NCI-H69 (cell line): ENCODE data around the gene RAI14.

Source experiments
- DNase-seq: peaks from one replicate; lab custom pipeline; 2025; lab: John Stamatoyannopoulos, UW

RAI14 gene

GRCh38 chr5:34675857-34676256 is 19.7 kb downstream of the RAI14 start:
- DNase-seq: no peak

DNA sequence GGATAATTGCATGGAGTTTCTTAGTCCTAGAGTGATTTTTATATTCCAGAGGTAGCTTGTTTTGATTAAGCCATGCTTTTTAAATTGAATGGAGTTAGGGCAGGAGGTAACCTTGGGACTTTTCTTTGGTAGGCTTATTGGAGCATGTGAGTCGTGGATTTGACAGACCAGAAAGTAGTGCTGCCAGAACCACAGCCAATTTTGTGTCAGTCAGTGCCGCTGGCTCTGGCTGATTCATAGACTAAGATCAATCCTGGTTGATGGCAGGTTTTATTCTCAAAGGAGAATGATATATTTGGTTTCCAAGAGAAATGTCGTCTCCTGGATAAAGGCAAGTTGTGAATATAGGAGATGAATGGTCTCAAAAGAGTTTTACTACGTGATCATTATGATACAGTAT is 20.3 kb downstream of the RAI14 start:
- DNase-seq: no peak

DNA sequence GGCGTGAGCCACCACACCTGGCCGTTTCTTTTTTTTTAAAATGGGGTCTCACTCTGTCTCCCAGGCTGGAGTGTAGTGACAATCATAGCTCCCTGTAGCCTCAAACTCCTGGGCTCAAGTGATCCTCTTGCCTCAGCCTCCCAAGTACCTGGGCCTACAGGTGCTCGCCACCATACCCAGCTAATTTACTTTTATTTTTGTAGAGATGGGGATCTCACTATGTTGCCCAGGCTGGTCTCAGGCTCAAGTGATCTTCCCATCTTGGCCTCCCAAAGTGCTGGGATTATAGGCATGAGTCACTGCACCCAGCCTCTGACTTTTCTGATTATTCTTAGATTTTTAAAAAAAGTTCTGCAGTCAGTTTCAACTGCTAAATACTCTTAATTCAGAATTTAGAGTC is 21.3 kb downstream of the RAI14 start:
- no peak for DNase-seq

GRCh38 chr5:34680896-34681295 is 24.8 kb downstream of the RAI14 start:
- peak; percentile 24 for DNase-seq

DNA sequence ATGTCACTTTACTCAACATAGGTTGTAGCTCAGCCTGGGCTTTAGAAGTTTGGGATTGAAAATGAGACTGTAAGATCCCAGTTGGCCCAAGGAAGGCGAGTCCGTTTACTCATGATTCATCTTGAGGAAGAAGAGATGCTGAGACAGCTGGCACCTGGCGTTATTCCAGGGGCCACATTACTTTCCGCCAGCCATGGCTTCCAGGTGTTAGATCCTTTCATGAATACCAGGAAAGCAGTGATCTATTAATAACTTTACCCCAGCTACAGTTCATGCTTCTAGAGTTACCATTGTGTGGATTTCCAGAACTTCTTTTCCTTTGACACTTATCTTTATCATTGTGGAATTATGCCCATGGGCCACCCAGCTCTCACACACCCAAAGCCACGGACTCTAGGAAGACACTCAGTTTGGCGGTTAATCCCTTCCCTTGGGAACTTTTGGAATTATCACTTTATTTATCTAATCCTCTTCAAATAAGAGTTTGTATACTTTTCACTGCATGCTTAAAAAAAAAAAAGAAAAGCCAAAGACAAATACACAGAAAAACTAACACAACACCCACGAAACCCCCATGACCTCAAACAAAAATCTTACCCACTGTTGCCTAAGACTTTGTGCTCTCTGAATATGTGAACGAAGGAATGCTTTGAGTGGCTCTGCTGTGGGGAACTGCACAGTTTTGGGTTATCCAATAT is 26.9 kb downstream of the RAI14 start:
- peak; percentile 81 for DNase-seq

DNA sequence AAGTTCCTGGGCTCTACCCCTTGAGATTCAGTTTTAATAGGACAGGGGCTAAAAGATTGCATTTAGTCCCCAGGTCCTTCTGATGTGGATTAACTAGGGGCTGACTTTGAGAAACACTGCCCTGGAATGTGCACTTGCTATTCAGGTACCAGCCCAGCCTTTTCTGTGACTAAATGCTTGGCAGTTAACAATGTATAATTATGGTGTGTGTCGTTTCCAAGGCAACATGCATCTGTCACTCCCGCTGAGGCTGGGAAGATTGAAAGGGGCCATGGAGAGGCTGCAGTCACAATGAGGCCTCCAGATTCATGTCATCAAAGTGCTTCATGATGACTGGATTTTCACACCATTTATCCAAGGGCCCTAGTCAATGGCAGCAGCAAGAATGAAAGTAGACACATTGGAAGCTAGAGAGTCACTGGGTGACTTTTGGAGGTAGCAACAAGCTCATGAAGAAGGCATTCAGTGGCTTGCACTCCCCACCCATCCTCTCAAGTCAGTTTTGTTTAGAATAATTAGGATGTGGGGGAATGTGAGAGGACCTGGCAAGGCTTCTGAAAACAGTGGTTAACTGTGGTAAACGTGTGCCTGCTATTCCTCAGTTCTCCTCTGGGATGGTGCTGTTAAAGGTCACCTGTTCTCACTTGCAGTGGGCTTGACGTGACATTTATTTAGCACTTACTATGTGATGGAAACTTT is 28.3 kb downstream of the RAI14 start:
- peak; percentile 97 for DNase-seq

DNA sequence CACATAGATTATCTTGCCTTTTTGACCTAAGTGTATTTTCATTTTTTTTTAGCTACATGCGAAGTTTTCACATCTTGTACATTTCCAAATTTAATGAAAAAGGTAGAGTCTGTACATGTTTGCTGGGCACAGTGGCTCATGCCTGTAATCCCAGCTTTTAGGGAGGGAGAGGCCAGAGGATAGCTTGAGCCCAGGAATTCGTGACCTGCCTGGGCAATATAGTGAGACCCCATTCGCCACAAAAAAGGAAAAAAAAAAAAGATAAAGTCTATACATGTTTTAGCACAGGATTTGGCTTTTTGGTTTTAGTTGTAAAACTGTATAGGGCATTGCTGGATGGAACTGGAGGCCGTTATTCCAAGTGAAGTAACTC is 28.8 kb downstream of the RAI14 start:
- DNase-seq: no peak

DNA sequence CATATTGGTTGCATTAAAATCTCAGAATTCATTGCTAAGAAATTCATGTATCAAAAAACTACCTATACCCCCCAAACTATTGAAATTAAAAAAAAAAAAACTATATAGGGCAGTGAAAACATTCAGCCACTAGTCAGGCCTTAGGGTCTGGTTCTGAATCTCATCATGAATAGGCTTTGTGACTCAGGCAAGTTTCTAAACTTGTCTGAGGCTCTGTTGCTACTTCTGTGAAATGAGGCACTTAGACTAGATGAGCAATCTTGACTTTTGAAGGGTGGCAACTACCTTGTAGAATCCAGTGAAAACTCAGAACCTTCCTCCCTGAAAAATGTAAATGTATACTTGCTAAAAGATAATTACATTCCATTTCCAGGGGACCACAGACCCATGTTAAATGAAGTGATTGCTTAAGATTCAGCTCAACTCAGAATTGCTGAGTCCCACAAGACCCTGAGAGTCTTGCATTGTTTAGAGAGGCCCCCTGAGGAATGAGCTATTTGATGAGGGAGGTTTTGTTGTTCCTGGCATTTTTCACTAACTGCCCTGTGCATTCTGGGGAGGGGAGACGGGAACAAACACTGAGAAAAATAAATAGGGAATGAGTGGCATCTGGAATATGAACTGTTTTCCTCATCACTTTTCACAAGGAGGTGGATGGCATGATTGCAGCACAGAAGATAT is 29.5 kb downstream of the RAI14 start:
- DNase-seq: peak; percentile 38

- DNase-seq: no peak
These were observed 30.7 kb downstream of the RAI14 start for GRCh38 chr5:34686762-34687268.

GRCh38 chr5:34687269-34688011 is 31.3 kb downstream of the RAI14 start:
- DNase-seq: no peak

GRCh38 chr5:34688015-34688810 is 32.1 kb downstream of the RAI14 start:
- DNase-seq: no peak

GRCh38 chr5:34690301-34690700 is 34.2 kb downstream of the RAI14 start:
- DNase-seq: peak; percentile 38

- no peak for DNase-seq
These were observed 34.8 kb downstream of the RAI14 start for GRCh38 chr5:34690898-34691297.

- no peak for DNase-seq
These were observed 35.2 kb downstream of the RAI14 start for GRCh38 chr5:34691326-34691725.

DNA sequence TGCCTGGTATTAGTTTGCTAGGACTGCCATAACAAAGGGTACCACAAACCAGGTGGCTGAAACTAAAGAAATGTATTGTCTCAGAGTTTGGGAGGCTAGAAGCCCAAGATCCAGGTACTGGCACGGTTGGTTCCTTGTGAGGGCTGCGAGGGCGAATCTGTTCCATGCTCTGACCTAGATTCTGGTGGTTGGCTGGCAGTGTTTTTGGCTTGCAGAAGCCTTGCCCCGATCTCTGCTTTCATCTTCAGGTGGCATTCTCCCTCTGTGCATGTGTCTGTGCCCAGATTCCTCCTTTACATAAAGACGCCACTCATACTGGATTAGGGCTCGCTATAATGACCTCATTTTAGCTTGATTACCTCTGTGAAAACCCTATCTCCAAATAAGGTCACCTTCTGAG is 36.7 kb downstream of the RAI14 start:
- DNase-seq: no peak

DNA sequence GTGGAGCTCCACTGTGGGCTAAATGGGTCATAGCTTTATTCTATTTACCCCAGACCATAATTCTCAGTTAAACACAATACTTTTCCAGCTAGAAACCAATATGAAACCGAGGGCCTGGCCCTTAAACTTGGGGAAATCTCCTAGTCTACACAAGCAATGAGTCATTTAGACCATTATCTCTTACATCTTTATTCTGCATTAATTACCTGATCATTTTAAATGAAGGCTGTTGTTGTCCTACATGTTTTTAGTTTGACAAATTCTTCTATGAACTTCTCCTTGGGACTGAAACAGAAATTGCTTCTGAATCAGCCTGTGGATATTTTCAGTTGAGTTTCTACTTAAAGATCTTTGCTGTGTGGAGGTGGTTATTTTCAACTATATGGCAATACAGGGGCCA is 37.9 kb downstream of the RAI14 start:
- DNase-seq: no peak

- DNase-seq: no peak
These were observed 38.6 kb downstream of the RAI14 start for GRCh38 chr5:34694685-34695084.

GRCh38 chr5:34695275-34696027 is 39.3 kb downstream of the RAI14 start:
- DNase-seq: no peak

- no peak for DNase-seq
These were observed 41.4 kb downstream of the RAI14 start for GRCh38 chr5:34697308-34698108.

GRCh38 chr5:34698109-34698419 is 41.9 kb downstream of the RAI14 start:
- no peak for DNase-seq
